ENCODE results near the gene SIGLEC5. TPM values are rescaled to one million over a fixed set of nuclear protein-coding genes. Genes with fewer than 3 reads are reported as not detected.

The SIGLEC5 gene
- total RNA-seq, 1 donor, result not detected

- no peak for DNase-seq (ENCODE audit: low read depth)
- no peak overlapping the region for H3K4me3 ChIP-seq (ENCODE audit: low read depth, low read length)
- TF ChIP-seq CTCF (IDR thresholded peaks at IDR 0.05; ENCODE audit: insufficient read depth, low read depth, low read length), result no peak
Observed at GRCh38 chr19:51566489-51567100, 63.6 kb downstream of the SIGLEC5 start.

GRCh38 chr19:51565583-51565982, 64.6 kb downstream of the SIGLEC5 start:
- DNase-seq (ENCODE audit: low read depth), result no peak
- no peak for TF ChIP-seq CTCF (IDR thresholded peaks at IDR 0.05; ENCODE audit: insufficient read depth, low read depth, low read length)

GRCh38 chr19:51564791-51565190, 65.4 kb downstream of the SIGLEC5 start:
- no peak for DNase-seq (ENCODE audit: low read depth)
- no peak for TF ChIP-seq CTCF (IDR thresholded peaks at IDR 0.05; ENCODE audit: insufficient read depth, low read depth, low read length)
- H3K4me3 ChIP-seq (ENCODE audit: low read depth, low read length), result no peak overlapping the region

More at GRCh38 chr19:51565583-51565982, 64.6 kb downstream of the SIGLEC5 start:
- H3K4me3 ChIP-seq (ENCODE audit: low read depth, low read length), result no peak overlapping the region

Small RNAs within 50 kb of the gene (small RNA-seq; reads per million reads assigned to genes)
- gene AC018755.2, result not detected

Other genes with a start within 250 kb of the SIGLEC5 start
- not detected in 2 replicates for gene LIM2, start 242.4 kb downstream of the SIGLEC5 start, total RNA-seq
- not detected in 2 replicates for gene C19orf84, start 239.8 kb downstream of the SIGLEC5 start, total RNA-seq
- not detected in 2 replicates for gene SIGLEC10, start 212.8 kb downstream of the SIGLEC5 start, total RNA-seq
- gene SIGLEC8, start 171.9 kb downstream of the SIGLEC5 start, total RNA-seq, result not detected in 2 replicates
- not detected in 2 replicates for gene CEACAM18, start 151.9 kb downstream of the SIGLEC5 start, total RNA-seq
- gene SIGLEC12, start 128.6 kb downstream of the SIGLEC5 start, total RNA-seq, result not detected in 2 replicates
- under 0.01 TPM in 1 of 2 replicates, not detected in the other for gene SIGLEC6, start 98.7 kb downstream of the SIGLEC5 start, total RNA-seq
- 5.5 and 9.9 TPM in 2 replicates for gene ZNF175, start 59.1 kb downstream of the SIGLEC5 start, total RNA-seq
- gene SIGLEC14, start 16.4 kb upstream of the SIGLEC5 start, total RNA-seq, result not detected in 2 replicates
- 10.8 and 14.2 TPM in 2 replicates for gene SPACA6, start 62.9 kb upstream of the SIGLEC5 start, total RNA-seq
- not detected in 2 replicates for gene HAS1, start 93.6 kb upstream of the SIGLEC5 start, total RNA-seq
- gene FPR1, start 121.5 kb upstream of the SIGLEC5 start, total RNA-seq, result not detected in 2 replicates
- not detected in 2 replicates for gene FPR2, start 130.8 kb upstream of the SIGLEC5 start, total RNA-seq
- not detected in 2 replicates for gene FPR3, start 164.8 kb upstream of the SIGLEC5 start, total RNA-seq